C4-2B (cell line): ENCODE data around the gene NT5C1A.
A peak's percentile ranks its signal among the peaks of the same experiment; 100 is the strongest.

Experiments
- H3K27ac ChIP-seq: fragments of 450-650 bp; 2 replicates; pipeline ENCODE4 v1.5.1; 2017
- CTCF ChIP-seq: fragments of 450-650 bp; conservative IDR thresholded peaks from 2 replicates; pipeline ENCODE4 v1.5.1; 2017; ENCODE audit warnings: mild to moderate bottlenecking
- ZFX ChIP-seq: fragments of 450-650 bp; IDR thresholded peaks from 2 replicates; pipeline ENCODE4 v1.6.1; 2017

NT5C1A gene

GRCh38 chr1:39711104-39711965, 39.4 kb upstream of the NT5C1A start:
- TF ChIP-seq CTCF (no peak), ZFX (no peak)
- H3K27ac ChIP-seq = no peak overlapping the region

GRCh38 chr1:39707506-39707905, 35.6 kb upstream of the NT5C1A start:
- TF ChIP-seq ZFX = no peak
- no peak for TF ChIP-seq CTCF
- no peak overlapping the region for H3K27ac ChIP-seq

DNA sequence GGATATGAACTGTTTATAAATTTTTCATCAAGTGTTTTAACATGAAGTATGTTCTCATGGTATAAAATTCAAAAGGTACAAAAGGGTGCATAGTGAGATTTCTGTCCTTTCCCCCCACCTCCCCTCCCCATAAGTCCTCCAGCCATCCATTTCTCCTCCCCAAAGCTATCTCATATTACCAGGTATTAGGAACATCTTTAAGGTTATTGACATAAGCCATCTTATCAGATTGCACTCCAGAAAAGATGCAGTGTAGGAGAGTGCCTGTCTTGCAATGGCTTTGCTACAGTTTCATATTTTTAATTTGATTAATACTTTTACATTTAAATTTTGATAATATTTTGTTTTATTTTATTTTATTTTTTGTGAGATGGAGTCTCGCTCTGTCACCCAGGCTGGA, 32.9 kb upstream of the NT5C1A start:
- TF ChIP-seq CTCF = no peak
- no peak for TF ChIP-seq ZFX
- H3K27ac ChIP-seq = no peak overlapping the region

GRCh38 chr1:39701049-39701439, 29.1 kb upstream of the NT5C1A start:
- H3K27ac ChIP-seq = peak overlapping the region; percentile 4; the same call in 1 of the 2 replicates
- TF ChIP-seq ZFX (no peak), CTCF (no peak)

DNA sequence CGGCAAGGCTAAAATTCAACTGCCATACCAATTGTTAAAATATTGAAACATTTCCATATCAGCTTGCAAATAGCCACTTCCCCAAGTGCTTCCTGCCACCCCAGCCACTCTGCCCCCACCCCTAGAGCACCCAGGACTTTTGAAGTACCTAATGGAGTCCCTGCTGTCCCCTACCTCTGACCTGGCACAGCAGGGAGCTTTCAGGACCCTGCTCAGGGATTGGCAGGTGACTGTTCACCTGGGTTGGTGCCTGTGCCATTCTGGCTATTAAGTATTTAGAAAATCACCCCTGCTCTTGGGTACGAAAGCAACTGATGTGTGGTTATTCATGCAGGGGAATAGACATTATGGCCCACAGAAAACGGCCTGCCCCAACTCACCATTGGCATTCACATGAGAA, 28.4 kb upstream of the NT5C1A start:
- TF ChIP-seq ZFX (no peak), CTCF (no peak)
- no peak overlapping the region; the same call in 1 of the 2 replicates for H3K27ac ChIP-seq

- no peak; the same call in 1 of the 2 replicates for TF ChIP-seq CTCF
- TF ChIP-seq ZFX = no peak
- H3K27ac ChIP-seq = no peak overlapping the region
Observed at GRCh38 chr1:39699419-39699818, 27.5 kb upstream of the NT5C1A start.

DNA sequence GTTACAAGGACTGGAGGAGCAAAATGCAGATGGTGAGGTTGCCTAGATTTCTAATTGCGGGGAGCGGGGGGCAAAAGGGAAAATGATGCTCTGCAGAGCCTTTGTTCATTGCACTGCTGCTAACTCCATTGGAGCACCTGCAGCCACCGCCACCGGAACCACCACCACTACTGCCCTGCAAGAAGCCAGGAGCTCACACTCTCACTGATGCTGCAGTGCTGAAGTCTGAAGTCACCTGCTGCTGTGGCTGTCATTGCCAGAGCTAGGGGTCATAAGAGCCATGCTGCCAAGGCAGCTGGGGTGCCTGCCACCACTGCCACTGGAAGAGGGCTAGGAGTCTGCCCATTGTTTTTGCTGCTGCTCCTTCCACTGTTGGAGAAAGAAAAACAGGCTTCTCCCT, 26.7 kb upstream of the NT5C1A start:
- H3K27ac ChIP-seq = no peak overlapping the region
- TF ChIP-seq CTCF (no peak), ZFX (no peak)
